Measurements from ENCODE around the gene BRD3OS. TPM values are rescaled to one million over a fixed set of nuclear protein-coding genes. Genes with fewer than 3 reads are reported as not detected.

BRD3OS gene
- total and polyA plus RNA-seq, 2 donors (not counting 3 experiments of a cell fraction or from before 2014, with no cell fraction given): 11.9 to 15.4 TPM

GRCh38 chr9:134025606-134026541 is 593 bp downstream of the BRD3OS start:
- peak overlapping the region; percentile 95 for H2AFZ ChIP-seq (ENCODE audit: low read depth, low read length)
- H3K27me3 ChIP-seq (ENCODE audit: control insufficient read depth in 2 of 2, insufficient read depth in 2 of 2, low read length in 2 of 2): no peaks in the 10 kb centered on the region
- H4K20me1 ChIP-seq (replicated peaks; ENCODE audit: control insufficient read depth, extremely low read depth, insufficient read depth, low read length): no peaks in the 10 kb centered on the region
- BruUV-seq (replicated peaks): no TSS peak
- H3K36me3 ChIP-seq (ENCODE audit: control insufficient read depth in 2 of 2, extremely low read depth in 1 of 2, insufficient read depth in 2 of 2, low read length in 2 of 2): peaks cover 0 to 2% of the 10 kb centered on the region in 2 experiments
- CTCF ChIA-PET: interaction anchor here (0.9 to 4.0 kb wide), 6 partner anchors 26 to 424 kb away, joined by 3 to 24 read pairs (median 5); no protein-coding TSS in a partner anchor
- H3K4me1 ChIP-seq (ENCODE audit: control insufficient read depth, extremely low read depth, insufficient read depth, low read length): peaks cover 5% of the 10 kb centered on the region
- intact Hi-C loops (cut with micrococcal nuclease): loop anchor here (1.0 to 2.0 kb wide), 4 partner anchors 33 to 905 kb away; partner anchors contain the start of genes BRD3, RALGDS and VAV2
- FAIRE-seq (peak; percentile 31), DNase-seq (ENCODE audit: low read depth, low spot score) (peak; percentile 34)
- peak overlapping the region; percentile 41 for H3K9ac ChIP-seq (replicated peaks; ENCODE audit: extremely low read depth, insufficient read depth, low read length)
- no peaks in the 10 kb centered on the region for H3K79me2 ChIP-seq (ENCODE audit: control insufficient read depth, insufficient read depth, low read length)
- TF ChIP-seq GATA2 (IDR thresholded peaks at IDR 0.05; ENCODE audit: insufficient read depth, insufficient read length, low read depth, low read length): no peak
- TF ChIP-seq, protein P1, sequence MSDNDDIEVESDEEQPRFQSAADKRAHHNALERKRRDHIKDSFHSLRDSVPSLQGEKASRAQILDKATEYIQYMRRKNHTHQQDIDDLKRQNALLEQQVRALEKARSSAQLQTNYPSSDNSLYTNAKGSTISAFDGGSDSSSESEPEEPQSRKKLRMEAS (IDR thresholded peaks at IDR 0.05; ENCODE audit: insufficient read depth, insufficient read length): no peak
- TF ChIP-seq, protein P2, sequence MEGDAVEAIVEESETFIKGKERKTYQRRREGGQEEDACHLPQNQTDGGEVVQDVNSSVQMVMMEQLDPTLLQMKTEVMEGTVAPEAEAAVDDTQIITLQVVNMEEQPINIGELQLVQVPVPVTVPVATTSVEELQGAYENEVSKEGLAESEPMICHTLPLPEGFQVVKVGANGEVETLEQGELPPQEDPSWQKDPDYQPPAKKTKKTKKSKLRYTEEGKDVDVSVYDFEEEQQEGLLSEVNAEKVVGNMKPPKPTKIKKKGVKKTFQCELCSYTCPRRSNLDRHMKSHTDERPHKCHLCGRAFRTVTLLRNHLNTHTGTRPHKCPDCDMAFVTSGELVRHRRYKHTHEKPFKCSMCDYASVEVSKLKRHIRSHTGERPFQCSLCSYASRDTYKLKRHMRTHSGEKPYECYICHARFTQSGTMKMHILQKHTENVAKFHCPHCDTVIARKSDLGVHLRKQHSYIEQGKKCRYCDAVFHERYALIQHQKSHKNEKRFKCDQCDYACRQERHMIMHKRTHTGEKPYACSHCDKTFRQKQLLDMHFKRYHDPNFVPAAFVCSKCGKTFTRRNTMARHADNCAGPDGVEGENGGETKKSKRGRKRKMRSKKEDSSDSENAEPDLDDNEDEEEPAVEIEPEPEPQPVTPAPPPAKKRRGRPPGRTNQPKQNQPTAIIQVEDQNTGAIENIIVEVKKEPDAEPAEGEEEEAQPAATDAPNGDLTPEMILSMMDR (IDR thresholded peaks at IDR 0.05; ENCODE audit: extremely low read depth in 1 of 2, insufficient read depth in 1 of 2, low read depth in 1 of 2, low read length in 2 of 2): peak in 1 of 2 donors; percentile 33
- H3K4me3 ChIP-seq (replicated peaks in 1 of 3; ENCODE audit: insufficient read depth in 1 of 3, low read depth in 1 of 3, low read length in 3 of 3): peak overlapping the region; percentile 62 to 84 (median 76)
- H3K9me1 ChIP-seq (replicated peaks; ENCODE audit: control insufficient read depth, extremely low read depth, insufficient read depth, low read length): no peaks in the 10 kb centered on the region
- dilution Hi-C loops (cut with MboI; ENCODE audit: extremely low pct_ligation_motif_present, low sequenced_read_pairs): no loop called here
- H3K9me3 ChIP-seq (replicated peaks; ENCODE audit: control insufficient read depth, insufficient read depth, low read length): no peaks in the 10 kb centered on the region
- H3K4me2 ChIP-seq (ENCODE audit: insufficient read depth, low read length): peak overlapping the region; percentile 80
- H3K27ac ChIP-seq (ENCODE audit: insufficient read depth, low read depth, low read length): no peak overlapping the region
- POLR2A ChIA-PET: no interaction called here
